HG03175 (cell line): ENCODE data around the gene MCF2L2.
"Not testable (repeated sequence)": the region's sequence is repeated elsewhere in the genome, so short reads cannot be mapped to it uniquely, and the experiment has no call there.

Source experiments
- ATAC-seq: cut with Tn5 transposase; IDR thresholded peaks from one replicate; pipeline ENCODE4 v1.9.1; 2021; ENCODE audit warnings: mild to moderate bottlenecking, moderate library complexity; ENCODE audit not compliant: unreplicated experiment

The MCF2L2 gene

DNA sequence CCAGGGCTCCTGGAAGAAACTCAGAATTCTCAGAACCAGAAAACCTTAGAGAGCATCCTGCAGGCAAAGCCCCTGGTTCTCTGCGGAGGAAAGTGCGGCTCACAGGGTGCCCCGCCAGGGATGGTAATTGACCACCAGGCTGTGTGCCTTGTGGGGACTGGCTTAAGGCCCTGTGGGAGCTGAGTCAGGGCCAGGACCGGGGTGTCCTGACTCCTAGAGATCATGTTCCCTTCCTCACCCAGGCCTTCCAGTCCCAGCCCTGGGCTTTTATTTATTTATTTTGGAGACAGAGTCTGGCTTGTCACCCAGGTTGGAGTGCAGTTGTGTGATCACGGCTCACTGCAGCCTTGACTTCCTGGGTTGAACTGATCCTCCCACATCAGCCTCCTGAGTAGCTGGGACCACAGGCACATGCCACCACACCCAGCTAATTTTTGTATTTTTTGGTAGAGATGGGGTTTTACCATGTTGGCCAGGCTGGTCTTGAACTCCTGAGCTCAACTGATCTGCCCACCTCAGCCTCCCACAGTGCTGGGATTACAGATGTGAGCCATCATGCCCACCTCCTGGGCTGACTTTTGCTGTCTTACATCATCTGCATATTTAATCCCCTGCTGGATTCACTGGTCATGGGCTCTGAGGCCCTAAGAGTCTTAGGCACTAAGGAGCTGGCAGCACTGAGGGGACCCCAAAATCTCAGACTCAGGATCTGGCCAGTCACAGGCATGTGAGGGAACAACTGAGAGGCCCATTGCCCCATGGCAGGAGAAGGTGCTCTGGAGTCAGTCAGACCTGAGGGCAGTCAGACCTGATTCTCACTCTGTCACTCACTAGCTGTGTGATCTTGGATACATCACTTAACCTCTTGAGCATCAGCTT is 245.4 kb downstream of the MCF2L2 start:
- ATAC-seq, result no peak

DNA sequence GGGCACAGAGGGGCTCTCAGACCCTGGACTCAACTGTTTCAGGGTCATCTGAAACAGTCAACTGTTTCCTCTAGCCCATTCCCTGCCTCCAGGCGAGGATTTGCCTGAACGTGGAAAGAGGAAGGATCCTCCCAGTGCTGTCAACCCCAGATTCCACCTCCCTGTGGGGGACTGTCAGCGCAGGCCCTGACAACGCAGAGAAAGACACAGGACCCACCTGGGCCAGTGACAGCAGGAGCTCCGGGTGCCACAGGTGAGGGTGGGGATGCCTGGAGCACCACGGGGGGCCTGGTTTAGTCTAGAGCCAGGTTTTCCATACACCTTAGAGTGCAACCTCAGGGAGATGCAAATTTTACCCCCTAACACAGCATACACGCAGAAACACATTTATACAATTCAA is 246.3 kb downstream of the MCF2L2 start:
- ATAC-seq, result no peak

DNA sequence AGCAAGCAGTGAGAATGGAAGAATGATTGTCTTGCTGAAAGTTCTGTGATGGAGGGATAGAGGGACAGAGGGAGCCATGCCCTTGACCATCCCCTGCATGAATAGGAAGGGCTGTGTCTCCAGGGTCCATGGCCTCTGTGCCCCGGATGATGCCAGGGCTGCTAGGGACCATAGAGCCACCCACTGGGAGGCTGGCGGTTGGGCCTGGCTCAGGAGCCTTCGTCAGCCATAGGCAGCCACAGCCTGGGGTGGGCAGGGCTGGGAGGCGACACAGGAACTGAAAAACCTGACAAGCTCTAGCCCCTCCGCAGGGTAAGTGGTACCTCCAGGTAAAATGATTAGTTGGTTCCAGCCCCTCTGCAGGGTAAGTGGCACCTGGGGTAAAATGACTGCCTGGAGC is 246.8 kb downstream of the MCF2L2 start:
- ATAC-seq, result no peak

DNA sequence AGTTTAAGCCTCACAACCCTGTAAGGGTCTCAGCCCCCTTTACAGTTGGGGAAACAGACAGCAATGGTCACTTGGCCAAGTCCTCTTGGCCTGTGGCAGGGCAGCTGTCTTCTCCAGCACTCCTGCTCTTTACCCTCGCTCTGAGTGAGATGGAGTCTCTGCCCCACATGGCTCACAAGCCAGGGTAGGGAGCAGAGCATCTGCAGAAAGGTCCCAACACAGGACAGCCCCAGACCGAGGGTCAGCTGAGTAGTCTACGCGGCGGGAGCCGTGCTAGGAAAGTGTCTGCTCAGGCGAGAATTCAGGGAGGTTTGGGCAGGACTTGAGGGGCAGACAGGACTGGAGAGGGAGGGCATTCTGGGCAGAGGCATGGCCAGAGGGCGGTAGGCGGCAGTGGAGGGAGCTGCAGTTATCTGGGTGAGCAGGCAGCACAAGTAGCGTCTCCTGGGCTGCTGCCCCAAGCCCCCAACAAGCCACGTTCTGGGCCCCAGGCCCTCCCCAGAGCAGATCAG is 247.6 kb downstream of the MCF2L2 start:
- ATAC-seq, result no peak

DNA sequence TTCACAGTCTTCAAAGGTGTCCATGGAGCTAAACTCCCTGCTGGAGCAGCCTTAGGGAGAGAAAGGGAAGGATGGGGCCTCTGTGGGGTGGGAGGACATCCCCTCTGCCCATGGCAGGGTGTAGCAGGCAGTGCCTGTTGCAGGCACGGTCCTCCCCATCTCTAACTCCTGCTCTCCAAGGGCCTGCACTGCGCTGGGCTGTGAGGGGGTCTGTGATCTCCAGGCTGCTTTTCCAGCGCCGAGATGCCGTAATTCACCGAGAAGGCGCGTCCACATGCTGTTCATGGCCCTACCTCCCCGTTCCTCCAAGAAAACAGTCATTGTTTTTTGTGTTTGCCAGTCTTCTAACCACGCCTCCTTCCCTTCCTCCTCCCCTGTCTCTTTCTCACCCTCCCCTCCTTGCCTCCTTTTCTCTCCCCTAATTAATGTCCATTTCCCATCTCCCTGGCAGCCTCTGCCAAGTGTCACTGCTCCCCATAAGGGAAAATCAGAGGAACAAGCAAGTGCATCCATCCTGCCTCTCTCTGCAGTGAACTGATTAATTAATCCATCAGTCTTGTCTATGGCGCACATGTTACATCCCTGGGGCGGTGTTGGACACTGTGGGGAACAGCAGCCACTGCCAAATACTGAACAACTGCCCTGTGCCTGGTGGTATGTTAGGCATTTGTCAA is 248.2 kb downstream of the MCF2L2 start:
- no peak for ATAC-seq

DNA sequence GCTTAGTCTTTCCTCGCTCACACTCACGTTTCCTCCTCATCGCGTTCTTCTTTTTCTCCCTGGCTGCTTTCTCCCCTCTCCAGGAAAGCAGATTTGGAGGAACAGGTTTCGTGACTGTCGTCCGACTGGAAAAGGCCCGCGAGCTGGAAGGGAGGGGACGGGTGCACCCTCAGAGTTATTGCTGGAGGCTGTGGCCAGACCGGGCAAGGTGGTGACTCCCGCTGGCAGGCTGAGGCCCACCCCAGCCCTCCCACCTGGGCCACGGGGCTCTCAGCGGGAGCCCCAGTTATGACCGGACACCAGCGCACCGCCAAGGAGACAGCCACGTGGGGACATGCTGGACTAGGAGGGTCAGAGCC is 248.9 kb downstream of the MCF2L2 start:
- ATAC-seq, result not testable (repeated sequence)

DNA sequence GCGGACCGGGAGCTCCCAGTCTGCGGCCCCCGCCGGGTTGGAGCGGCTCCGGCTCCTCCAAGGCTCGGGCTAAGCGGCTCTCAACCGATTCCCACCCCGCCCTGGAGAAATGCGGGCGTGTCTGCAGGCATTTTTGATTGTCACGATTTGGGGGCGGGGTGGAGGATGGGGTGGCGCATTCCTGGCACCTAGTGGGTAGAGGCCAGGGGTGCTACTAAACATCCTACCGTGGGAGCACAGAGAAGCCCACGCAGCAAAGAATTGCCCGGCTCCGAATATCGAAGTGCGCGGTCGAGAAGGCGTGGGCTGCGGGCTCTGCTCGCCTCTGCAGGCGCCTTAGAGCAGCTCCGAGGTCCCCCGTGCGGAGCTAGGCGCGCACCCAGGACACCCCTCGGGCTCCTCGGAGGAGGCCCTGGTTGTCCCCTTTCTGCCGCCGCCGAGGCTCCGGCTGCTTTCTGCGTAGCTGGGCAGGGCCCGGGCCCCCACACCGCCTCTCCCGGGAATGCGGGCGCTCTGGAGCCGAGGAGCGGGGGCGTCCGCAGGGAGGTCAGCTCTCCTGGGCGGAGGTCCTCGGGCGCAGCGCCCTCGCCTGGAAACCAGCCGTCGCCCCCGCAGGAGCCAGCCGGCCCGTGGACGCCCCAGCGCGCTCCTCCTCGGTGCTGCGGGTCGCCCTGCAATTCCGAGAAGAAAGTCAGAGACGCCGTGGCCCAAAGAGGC is 249.4 kb downstream of the MCF2L2 start:
- ATAC-seq, result no peak

DNA sequence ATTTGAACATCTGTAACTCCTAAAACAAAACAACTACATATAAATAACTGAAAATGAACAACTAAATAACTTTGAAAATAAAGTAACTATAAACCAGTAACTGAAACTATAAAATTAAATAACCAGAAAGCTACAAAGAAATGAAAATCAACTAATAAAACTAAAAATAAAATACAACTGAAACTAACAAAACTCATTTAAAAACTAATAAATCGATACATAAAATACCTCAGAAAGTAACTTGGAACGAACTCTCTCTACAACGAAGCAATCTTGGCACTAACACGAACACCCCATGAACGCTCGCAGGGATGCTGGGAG is 249.9 kb downstream of the MCF2L2 start:
- ATAC-seq, result no peak

DNA sequence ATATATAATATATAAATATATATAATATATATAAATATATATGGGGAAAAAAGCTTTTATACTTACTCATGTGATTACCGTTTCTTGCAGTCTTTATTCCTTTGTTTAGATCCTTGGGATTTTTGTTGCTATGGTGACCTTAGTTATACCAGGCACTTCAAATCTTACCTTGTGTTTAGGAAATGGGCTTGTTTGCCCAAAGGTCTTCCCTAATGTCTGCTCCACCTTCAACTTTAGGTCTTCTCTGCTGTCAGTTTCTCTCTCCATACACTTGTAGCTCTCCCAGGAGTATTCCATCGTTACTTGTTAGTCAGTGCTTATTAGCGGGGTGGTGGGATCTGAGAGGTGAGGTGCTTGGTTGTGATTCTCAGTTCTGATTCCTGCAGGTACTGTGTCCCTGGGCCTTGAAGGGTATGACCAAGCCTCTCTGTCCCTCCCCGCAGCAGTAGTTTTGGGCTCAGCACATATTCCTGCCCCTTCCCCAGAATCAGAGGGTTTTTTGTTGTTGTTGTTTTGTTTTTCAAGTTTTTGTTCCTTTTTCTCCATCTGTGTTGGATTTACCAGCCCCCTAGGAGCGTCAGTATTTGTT is 256.3 kb downstream of the MCF2L2 start:
- no peak for ATAC-seq

DNA sequence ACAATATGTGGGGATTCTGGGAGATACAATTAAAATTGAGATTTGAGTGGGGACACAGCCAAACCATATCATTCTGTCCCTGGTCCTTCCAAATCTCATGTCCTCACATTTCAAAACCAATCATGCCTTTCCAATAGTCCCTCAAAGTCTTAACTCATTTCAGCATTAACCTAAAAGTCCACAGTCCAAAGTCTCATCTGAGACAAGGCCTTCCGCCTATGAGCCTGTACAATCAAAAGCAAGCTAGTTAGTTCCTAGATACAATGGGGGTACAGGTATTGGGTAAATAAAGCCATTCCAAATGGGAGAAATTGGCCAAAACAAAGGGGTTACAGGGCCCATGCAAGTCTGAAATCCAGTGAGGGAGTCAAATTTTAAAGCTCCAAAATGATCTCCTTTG is 260.4 kb downstream of the MCF2L2 start:
- ATAC-seq, result not testable (repeated sequence)

DNA sequence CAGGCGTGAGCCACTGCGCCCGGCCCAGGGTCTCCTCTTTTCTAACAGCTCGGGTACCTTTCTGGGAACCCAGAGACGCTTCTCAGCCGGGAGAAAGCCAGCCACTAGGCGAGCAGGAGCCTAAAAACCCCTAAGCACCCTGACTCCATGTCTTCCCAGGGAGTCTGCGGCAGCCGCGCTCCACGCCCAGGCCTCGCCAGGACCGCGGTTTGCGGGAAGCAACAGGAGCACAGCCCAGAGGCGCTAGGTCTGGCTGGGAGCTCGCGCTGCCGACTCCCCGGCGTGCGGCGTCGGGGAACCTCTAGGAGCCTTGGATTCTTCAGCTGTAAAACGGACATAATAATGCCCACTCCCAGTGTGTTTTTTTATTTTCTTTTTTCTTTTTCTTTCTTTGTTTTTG is 264.9 kb downstream of the MCF2L2 start:
- no peak for ATAC-seq

DNA sequence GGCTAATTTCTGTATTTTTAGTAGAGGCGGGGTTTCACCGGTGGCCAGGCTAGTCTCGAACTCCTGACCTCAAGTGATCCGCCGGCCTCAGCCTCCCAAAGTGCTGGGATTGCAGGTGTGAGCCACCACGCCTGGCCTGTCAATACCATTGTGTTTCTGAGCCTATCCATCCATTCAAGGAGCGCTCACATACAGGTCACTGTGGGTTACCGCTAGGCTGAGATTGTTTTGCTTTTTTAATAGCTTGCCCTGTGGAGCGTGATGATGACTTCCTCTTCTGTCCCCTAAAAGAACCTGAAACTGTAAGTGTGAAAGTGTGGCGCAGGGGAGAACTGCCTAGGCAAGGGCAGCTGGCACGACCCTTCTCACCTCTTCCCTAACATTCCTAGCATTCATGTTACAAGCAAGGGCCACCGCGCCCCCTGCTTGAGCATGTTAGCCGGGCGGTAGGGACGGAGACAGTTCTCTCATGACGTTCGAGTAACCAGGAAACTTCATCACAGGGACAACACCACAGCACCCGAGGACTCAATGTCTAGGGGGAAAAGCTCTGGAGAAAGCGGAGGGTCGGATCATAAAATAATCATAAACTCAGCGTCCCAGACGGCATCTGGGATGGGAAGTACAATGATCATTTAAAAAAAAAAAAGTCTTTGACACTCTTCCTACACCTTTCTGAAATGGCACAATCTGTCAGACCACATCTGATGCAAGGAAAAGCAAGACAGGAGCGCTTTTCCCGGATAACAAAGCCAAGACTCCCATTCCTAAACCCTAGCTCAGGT is 266.7 kb downstream of the MCF2L2 start:
- peak; percentile 71 for ATAC-seq

DNA sequence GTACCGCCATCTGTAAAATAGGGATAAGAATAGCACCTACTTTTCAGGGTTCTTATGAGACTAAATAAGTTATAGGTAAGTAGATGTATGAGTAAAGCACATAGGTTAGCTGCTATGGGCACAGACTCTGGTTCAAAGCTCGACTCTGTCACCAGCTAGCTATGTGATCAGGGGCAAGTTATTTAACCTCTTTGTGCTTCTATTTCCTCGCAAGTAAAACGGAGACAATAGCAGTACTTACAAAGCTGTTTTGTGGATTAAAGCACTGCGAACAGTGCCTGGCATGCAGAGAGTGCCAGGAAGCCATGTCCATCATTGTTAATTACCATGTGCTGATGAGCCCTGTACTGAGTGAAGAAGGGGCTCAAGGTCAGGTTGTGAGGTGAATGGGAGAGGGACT is 267.8 kb downstream of the MCF2L2 start:
- ATAC-seq, result no peak

DNA sequence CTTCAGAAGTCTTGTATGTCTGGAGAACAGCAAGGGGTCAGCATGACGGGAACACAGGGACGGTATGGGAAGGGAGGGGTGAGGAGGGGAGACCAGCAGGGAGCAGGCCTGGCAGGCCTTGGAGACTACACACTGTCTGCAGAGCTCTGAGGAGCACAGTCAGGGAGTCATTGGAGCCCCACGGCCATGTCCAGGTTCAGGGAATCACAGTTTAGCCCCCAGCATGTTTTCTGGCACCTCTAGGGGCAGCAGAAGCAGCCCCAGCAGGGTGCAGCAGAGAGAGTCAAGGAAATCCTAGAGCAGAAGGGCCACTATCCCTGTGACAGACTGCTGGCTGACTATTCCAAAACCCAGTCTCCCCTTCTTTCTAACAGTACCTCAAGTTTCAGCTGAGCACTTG is 269.1 kb downstream of the MCF2L2 start:
- no peak for ATAC-seq

DNA sequence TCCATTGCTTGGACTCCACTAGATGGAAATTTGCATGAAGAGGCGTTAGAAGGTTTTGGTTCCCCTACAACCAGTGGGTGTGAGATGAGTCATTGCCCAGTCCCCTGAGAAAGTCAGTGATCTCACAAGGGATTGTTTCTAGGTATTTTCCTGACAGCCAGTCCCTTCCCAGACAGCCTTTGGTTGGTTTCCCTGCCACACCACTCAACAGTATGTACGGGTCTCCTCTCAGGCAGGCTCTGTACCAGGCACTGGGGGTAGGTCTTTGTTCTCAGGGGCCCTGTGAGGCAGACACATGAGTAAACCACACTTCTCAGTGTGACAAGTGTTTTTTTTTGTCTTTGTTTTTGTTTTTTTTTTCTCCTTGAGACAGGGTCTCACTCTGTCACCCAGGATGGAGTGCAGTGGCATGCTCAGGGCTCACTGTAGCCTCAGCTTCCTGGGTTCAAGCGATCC is 269.8 kb downstream of the MCF2L2 start:
- ATAC-seq, result peak; percentile 78

DNA sequence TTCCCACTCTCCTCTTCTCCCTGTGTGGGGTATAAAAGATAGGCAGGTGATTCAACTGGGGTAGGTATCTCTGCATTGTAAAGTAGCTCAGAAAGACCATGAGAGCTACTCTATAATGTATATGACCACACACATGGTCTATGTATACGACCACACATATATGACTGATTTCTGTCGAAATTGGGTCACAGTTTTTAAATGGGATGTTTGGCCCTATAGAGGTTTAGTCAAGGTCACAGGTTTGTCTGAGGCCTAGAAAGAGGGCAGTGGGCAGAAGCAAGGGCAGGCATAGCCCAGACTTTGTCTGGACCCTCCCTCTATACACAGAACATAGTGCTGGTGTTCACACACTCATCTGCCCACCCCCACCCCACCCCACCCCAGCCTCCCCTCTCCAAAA is 270.3 kb downstream of the MCF2L2 start:
- peak; percentile 48 for ATAC-seq

DNA sequence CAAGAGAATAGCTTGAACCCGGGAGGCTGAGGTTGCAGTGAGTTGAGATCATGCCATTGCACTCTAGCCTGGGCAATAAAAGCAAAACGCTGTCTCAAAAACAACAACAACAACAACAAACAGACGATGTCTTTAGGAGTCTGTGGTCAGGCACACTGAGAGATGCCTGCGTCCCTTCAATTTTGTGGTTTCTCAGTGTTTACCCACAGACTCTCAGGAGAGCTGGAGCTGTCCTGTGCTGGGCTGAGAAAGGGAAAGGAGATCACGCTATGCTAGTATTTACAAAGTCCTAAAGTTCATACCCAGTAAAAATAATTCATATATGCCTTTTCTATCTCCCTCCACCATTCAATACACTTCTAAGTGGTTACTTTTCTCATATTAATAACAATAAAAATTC is 272.2 kb downstream of the MCF2L2 start:
- no peak for ATAC-seq

DNA sequence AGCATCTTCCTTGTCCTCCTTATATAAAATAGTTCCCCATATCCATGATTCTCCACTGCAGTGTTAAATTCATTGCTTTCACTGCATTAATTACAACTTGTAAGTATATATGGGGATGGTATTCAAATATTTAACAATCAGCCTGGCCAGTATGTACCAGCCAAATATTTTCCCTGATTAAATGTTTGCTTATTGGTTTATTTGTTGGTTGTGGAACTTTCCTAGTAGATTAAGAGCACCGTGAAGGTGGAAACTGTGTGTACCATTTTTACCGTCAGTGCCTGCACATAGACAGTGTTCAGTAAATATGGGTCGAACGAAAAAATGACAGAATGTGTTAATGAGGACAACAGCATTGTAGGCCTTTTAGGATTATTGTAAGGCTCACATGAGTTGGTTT is 272.9 kb downstream of the MCF2L2 start:
- ATAC-seq, result no peak

DNA sequence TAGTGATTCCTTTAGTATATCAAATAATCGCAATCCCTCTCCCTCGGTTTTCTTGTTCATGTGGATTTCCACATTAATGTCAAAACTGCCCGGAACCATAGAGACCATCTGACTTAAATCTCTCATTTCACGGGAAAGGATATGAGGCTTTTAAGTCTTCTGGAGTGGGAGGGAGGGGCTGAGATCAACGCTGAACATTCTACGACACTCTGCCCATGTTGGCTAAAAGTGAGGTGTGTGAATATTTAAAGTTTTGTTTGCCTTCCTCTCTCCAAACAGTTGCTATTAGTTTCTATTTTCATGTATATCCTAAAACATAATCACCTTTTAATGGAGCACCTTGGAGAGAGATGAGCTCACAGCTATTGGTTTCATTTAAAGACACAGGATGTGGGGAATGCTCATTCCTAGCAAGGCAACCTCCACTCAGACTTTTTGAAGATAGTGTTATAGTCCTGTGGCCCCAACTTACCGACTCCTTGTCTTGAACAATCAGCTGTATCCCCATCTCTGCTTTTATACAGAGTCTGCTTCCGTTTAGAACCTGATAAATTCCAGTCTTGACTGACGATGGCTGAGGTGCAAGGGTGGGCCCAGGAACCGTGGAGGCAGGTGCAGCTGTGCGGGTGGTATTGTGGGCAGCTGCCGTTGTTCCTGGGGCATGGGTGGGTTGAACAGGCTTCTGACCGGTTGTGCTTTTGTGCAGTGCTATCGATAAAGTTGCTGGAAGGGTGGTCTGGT is 275.0 kb downstream of the MCF2L2 start:
- ATAC-seq, result no peak

DNA sequence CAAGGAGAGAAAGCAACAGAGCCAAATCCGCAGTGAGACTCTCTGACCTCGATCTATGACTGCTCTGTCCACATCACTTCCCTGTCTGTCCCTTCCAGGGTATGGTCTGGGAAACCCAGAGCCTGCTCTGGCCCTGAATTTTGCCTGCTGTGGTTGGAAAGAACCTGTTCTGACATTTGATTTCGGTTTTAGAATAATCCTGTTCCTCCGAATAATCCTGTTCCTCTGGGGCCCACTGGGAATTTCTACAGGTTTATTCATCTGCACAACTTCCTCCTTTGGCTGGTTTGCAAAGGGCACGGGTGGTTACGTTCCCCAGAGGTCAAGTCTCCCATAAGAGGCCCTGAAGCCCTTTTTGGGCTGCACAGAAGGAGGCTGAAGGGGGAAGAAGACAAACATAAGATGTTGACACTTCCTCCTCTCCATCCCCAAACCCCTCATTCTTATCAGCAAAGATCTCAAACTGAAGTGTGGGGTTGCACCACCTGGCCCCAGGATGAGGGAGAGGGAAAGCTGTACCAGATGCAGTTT is 276.5 kb downstream of the MCF2L2 start:
- ATAC-seq, result no peak
